OCI-LY1 (cell line): ENCODE measurements around the gene RAD17.
"Not testable (repeated sequence)": the region's sequence is repeated elsewhere in the genome, so short reads cannot be mapped to it uniquely, and the experiment has no call there.

Source experiments
- H2AFZ ChIP-seq: fragments of 200-600 bp; sonication (generic), shearing (Covaris generic); 2 replicates; pipeline ENCODE4 v1.6.0; 2014; ENCODE audit warnings: antibody characterized with exemption, mild to moderate bottlenecking, low read length
- H3F3A ChIP-seq: fragments of 200-600 bp; sonication (generic), shearing (Covaris generic); 2 replicates; pipeline ENCODE4 v1.6.0; 2014; ENCODE audit warnings: mild to moderate bottlenecking, antibody characterized with exemption, low read length, moderate library complexity; ENCODE audit not compliant: insufficient read depth
- H3K27ac ChIP-seq: fragments of 200-600 bp; sonication (generic); 2 replicates; pipeline ENCODE4 v1.5.1; 2014; ENCODE audit warnings: low read length, mixed run types, mild to moderate bottlenecking, low read depth; ENCODE audit not compliant: poor library complexity, severe bottlenecking
- H3K27me3 ChIP-seq: fragments of 200-600 bp; sonication (generic); 2 replicates; pipeline ENCODE4 v1.6.0; 2014; ENCODE audit warnings: antibody characterized with exemption, mild to moderate bottlenecking, low read length, moderate library complexity; ENCODE audit not compliant: insufficient read depth
- H3K36me3 ChIP-seq: fragments of 200-600 bp; sonication (generic); 2 replicates; pipeline ENCODE4 v1.6.1; 2014; ENCODE audit warnings: mild to moderate bottlenecking, antibody characterized with exemption, low read length, moderate library complexity, mixed read lengths; ENCODE audit not compliant: insufficient read depth
- H3K4me1 ChIP-seq: fragments of 200-600 bp; sonication (generic); 2 replicates; pipeline ENCODE4 v1.5.1; 2014; ENCODE audit warnings: mild to moderate bottlenecking, low read length, moderate library complexity; ENCODE audit not compliant: insufficient read depth, severe bottlenecking
- H3K4me2 ChIP-seq: fragments of 200-600 bp; sonication (generic), shearing (Covaris generic); 2 replicates; pipeline ENCODE4 v1.6.1; 2014; ENCODE audit warnings: low read length
- H3K4me3 ChIP-seq: fragments of 200-600 bp; sonication (generic); 2 replicates; pipeline ENCODE4 v1.5.1; 2014; ENCODE audit warnings: low read length, low read depth, mild to moderate bottlenecking, mixed read lengths; ENCODE audit not compliant: poor library complexity, severe bottlenecking
- H3K79me2 ChIP-seq: fragments of 200-600 bp; shearing (Covaris generic); 2 replicates; pipeline ENCODE4 v1.6.1; 2016; ENCODE audit warnings: mixed run types, low read length, mixed read lengths; ENCODE audit not compliant: insufficient read depth
- H3K9ac ChIP-seq: fragments of 200-600 bp; sonication (generic), shearing (Covaris generic); 2 replicates; pipeline ENCODE4 v1.6.1; 2014; ENCODE audit warnings: mild to moderate bottlenecking, low read length, mixed read lengths
- H3K9me2 ChIP-seq: fragments of 200-600 bp; sonication (generic), shearing (Covaris generic); 2 replicates; pipeline ENCODE4 v1.6.1; 2014; ENCODE audit warnings: low read depth, mild to moderate bottlenecking, low read length, mixed read lengths
- H3K9me3 ChIP-seq: fragments of 200-600 bp; shearing (Covaris generic); 2 replicates; pipeline ENCODE4 v1.6.1; 2014; ENCODE audit warnings: low read length, mixed read lengths
- H4K20me1 ChIP-seq: fragments of 200-600 bp; sonication (generic), shearing (Covaris generic); 2 replicates; pipeline ENCODE4 v1.6.0; 2016; ENCODE audit warnings: mild to moderate bottlenecking, low read length; ENCODE audit not compliant: insufficient read depth
- CTCF ChIP-seq: fragments of 200-600 bp; sonication (generic), shearing (Covaris generic); IDR thresholded peaks from 2 replicates; pipeline ENCODE4 v1.5.1; 2017; ENCODE audit warnings: mild to moderate bottlenecking, antibody characterized with exemption, low read length, moderate library complexity, mixed read lengths
- EZH2 ChIP-seq: fragments of 200-600 bp; sonication (generic), shearing (Covaris generic); IDR thresholded peaks from 2 replicates; pipeline ENCODE4 v1.8.0; 2017; ENCODE audit warnings: borderline replicate concordance, mixed run types, mild to moderate bottlenecking, antibody characterized with exemption, low read length, moderate library complexity, mixed read lengths

Gene RAD17

DNA sequence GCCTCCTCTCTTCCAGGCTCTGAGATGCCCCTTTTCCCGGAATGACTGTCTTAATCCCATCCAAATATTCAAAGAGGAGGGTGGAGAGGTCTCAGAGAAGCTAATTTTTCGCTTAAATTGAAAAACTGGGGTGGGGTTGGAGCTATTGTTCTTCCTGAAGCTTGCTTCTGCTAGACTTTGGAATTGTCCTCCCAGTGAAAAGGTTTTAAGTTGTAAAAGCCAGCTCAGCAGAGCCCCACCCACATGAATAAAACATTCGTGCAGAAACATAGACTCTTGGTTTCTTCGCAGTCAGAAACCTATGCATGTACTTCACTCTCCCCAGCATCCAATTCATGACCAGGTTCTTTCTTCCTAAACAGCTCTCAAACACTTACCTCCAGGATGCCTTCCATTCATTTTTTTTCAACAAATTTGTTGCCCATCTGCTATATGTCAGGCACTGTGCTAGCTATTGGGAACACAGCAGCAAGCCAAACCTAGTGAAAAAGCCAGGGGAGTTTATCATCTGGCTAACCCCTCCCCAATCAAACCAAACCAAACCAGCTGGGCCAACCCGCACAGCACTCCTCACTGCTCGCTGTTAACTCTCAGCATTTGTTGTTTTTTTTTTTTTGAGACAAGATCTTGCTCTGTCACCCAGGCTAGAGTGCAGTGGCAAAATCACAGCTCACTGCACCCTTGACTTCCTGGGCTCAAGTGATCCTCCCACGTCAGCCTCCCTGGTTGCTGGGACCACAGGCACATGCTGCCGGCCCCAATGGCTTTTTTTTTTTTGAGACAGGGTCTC is 85.0 kb downstream of the RAD17 start:
- Histone ChIP-seq H3K4me2 (no peak overlapping the region), H3K4me1 (no peaks in the 10 kb centered on the region), H4K20me1 (no peaks in the 10 kb centered on the region), H3F3A (no peaks in the 10 kb centered on the region), H3K79me2 (no peaks in the 10 kb centered on the region), H3K9me3 (no peaks in the 10 kb centered on the region), H3K27ac (no peak overlapping the region), H3K9me2 (no peaks in the 10 kb centered on the region), H3K27me3 (no peaks in the 10 kb centered on the region), H3K4me3 (no peak overlapping the region), H3K9ac (no peak overlapping the region), H2AFZ (no peak overlapping the region), H3K36me3 (no peaks in the 10 kb centered on the region)
- TF ChIP-seq CTCF (no peak), EZH2 (no peak)

GRCh38 chr5:69455428-69455988 is 85.9 kb downstream of the RAD17 start:
- H3K9me3 ChIP-seq, H3K4me1 ChIP-seq, H3K4me3 ChIP-seq, H4K20me1 ChIP-seq, H2AFZ ChIP-seq, H3K36me3 ChIP-seq, H3K27me3 ChIP-seq, H3K9me2 ChIP-seq, H3K27ac ChIP-seq, H3K4me2 ChIP-seq, H3F3A ChIP-seq, H3K79me2 ChIP-seq, H3K9ac ChIP-seq: not testable (repeated sequence)

DNA sequence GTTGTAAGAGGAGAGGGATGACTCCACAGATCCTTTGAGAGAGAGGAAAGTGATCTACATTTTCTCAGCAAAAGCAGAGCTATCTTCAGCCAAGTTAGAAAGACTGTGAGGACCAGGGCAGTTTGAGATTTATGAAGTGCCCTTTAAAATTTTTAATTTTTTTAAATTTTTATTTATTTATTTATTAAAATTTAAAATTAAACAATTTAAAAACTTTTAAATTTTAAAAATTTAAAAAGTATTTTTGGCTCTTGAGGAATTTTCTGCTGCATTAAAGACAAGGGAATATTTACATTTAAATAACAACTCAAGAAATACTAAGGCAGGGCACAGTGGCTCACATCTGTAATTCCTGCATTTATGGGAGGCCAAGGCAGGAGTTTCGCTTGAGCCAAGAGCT is 92.6 kb downstream of the RAD17 start:
- Histone ChIP-seq H3F3A (no peaks in the 10 kb centered on the region), H3K79me2 (no peaks in the 10 kb centered on the region), H3K27me3 (no peaks in the 10 kb centered on the region), H2AFZ (no peak overlapping the region), H3K4me2 (no peak overlapping the region), H3K4me1 (no peaks in the 10 kb centered on the region), H3K9ac (no peak overlapping the region), H3K9me3 (no peaks in the 10 kb centered on the region), H3K27ac (no peak overlapping the region), H4K20me1 (no peaks in the 10 kb centered on the region), H3K4me3 (no peak overlapping the region), H3K36me3 (no peaks in the 10 kb centered on the region), H3K9me2 (no peaks in the 10 kb centered on the region)
- TF ChIP-seq CTCF (no peak), EZH2 (no peak)
